PC-9 (cell line): ENCODE measurements around the gene CAPG. TPM values are rescaled to one million over a fixed set of nuclear protein-coding genes. Genes with fewer than 3 reads are reported as not detected.

Source experiments
- BruUV-seq: library from RNA; stranded (reverse); fragments of 400-500 nt; replicated peaks from 2 replicates; lab custom pipeline; 2021; lab: Mats Ljungman, UMichigan
- CTCF ChIA-PET: fragments of 300-600 bp; sonication (Branson Sonifier 250); formaldehyde crosslinking; loops from one replicate; lab custom pipeline; 2022; ENCODE audit warnings: antibody characterized with exemption; lab: Charles Lee
- POLR2A ChIA-PET: fragments of 300-600 bp; sonication (Branson Sonifier 250); formaldehyde crosslinking; loops from one replicate; lab custom pipeline; 2022; ENCODE audit warnings: antibody characterized with exemption; ENCODE audit not compliant: unreplicated experiment; lab: Charles Lee
- DNase-seq, 2 experiments: peaks; one replicate each; pipeline versions ENCODE4 v3.0.0 to v3.0.0-alpha.2; 2015 to 2022; ENCODE audit warnings: mixed read lengths in 1 of 2
- H2AFZ ChIP-seq: fragments of 200-600 bp; sonication (generic); 2 replicates; pipeline ENCODE4 v1.8.1; 2017; ENCODE audit warnings: antibody characterized with exemption
- H3F3A ChIP-seq: fragments of 200-600 bp; sonication (generic); 2 replicates; pipeline ENCODE4 v1.8.1; 2017; ENCODE audit warnings: antibody characterized with exemption, mild to moderate bottlenecking, low read depth; ENCODE audit not compliant: insufficient read depth
- H3K27ac ChIP-seq: fragments of 200-600 bp; sonication (generic); 2 replicates; pipeline ENCODE4 v1.6.1; 2016; ENCODE audit warnings: mixed run types
- H3K27me3 ChIP-seq: fragments of 200-600 bp; sonication (generic); 2 replicates; pipeline ENCODE4 v1.6.1; 2016; ENCODE audit warnings: low read depth, mixed run types; ENCODE audit not compliant: insufficient read depth
- H3K36me3 ChIP-seq: fragments of 200-600 bp; sonication (generic); 2 replicates; pipeline ENCODE4 v1.6.1; 2016; ENCODE audit warnings: low read depth, mixed run types
- H3K4me1 ChIP-seq: fragments of 200-600 bp; sonication (generic); replicated peaks from 2 replicates; pipeline ENCODE4 v1.6.1; 2016; ENCODE audit warnings: mixed run types; ENCODE audit not compliant: insufficient read depth
- H3K4me2 ChIP-seq: fragments of 200-600 bp; sonication (generic); 2 replicates; pipeline ENCODE4 v1.6.1; 2017; ENCODE audit warnings: mixed run types
- H3K4me3 ChIP-seq: fragments of 200-600 bp; sonication (generic); 2 replicates; pipeline ENCODE4 v1.6.1; 2016; ENCODE audit warnings: mixed run types
- H3K79me2 ChIP-seq: fragments of 200-600 bp; sonication (generic); 2 replicates; pipeline ENCODE4 v1.6.1; 2017; ENCODE audit warnings: low read depth, mixed run types
- H3K9me2 ChIP-seq: fragments of 200-600 bp; sonication (generic); 2 replicates; pipeline ENCODE4 v1.8.1; 2017; ENCODE audit warnings: mild to moderate bottlenecking; ENCODE audit not compliant: insufficient read depth
- H3K9me3 ChIP-seq: fragments of 200-600 bp; sonication (generic); 2 replicates; pipeline ENCODE4 v1.8.1; 2016; ENCODE audit warnings: low read depth; ENCODE audit not compliant: insufficient read depth
- H4K20me1 ChIP-seq: fragments of 200-600 bp; sonication (generic); 2 replicates; pipeline ENCODE4 v1.8.1; 2017; ENCODE audit not compliant: insufficient read depth
- EZH2 ChIP-seq: fragments of 200-600 bp; sonication (generic); IDR thresholded peaks from 2 replicates; pipeline ENCODE4 v1.8.0; 2017; ENCODE audit warnings: antibody characterized with exemption, low read depth
- intact Hi-C: fragments of 100-400 bp; cut with micrococcal nuclease; formaldehyde crosslinking; loops from one replicate; pipeline ENCODE4 v1.10.0; 2022; ENCODE audit not compliant: unreplicated experiment
- total RNA-seq: library from RNA; stranded (reverse); gene quantifications from 2 replicates; pipeline ENCODE4 v1.2.3, GENCODE V29; 2021
- TF ChIP-seq, protein P1 (sequence below): fragments of 200-600 bp; sonication (generic); conservative IDR thresholded peaks from 2 replicates; pipeline ENCODE4 v1.6.1; 2017; ENCODE audit warnings: mixed run types, antibody characterized with exemption, mild to moderate bottlenecking, moderate library complexity

Gene CAPG
- total RNA-seq, 1 experiment from 2014 or later, result 417 TPM

DNA sequence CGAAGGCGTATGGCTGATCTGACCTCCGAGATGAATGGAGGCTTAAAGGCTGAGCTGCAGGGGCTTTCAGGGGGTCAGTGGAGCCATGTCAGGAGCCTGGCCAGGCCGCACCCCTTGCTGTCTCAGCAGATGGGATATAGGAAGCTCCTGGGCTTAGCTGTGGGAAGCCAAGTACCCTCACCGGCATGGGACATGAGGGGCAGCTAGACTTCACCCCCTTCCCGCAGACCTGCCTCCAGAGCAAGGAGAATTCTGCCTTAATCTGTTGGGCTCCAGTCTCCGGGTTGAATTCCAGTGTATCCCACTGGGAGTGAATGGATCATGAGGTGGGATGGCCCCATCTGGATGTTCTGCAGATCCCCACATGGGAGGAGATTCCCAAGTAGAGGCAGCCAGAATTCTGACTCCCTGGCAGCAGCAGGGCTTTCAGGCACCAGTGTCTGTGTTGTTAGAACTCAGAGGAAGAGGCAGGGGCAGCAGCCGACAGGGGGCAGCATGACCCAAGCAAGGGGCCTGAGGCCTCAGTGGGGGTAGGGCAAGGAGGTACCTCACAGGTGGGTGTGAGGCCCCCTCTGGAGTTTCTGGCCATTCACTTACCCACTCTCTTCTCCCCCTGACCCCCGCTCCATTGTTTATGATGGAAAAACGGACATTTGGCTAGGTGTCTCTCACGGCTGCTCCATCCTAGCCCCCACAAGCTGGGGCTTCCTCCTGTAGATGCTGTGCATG, 19.1 kb downstream of the CAPG start:
- DNase-seq, result peak in 1 of 2 experiments; percentile 65
- Histone ChIP-seq H3K4me3 (no peak overlapping the region), H3K79me2 (no peaks in the 10 kb centered on the region), H3K27me3 (no peaks in the 10 kb centered on the region), H3K27ac (no peak overlapping the region), H2AFZ (no peak overlapping the region), H3K4me1 (peaks cover 9% of the 10 kb centered on the region), H3F3A (peaks cover 10% of the 10 kb centered on the region), H3K4me2 (no peak overlapping the region), H3K9me2 (no peaks in the 10 kb centered on the region), H3K9me3 (no peaks in the 10 kb centered on the region), H3K36me3 (peaks cover 10% of the 10 kb centered on the region; the same call in 1 of the 2 replicates), H4K20me1 (no peaks in the 10 kb centered on the region)
- ChIA-PET POLR2A (no interaction called here), CTCF (interaction anchor here (0.6 to 0.9 kb wide), 2 partner anchors 21 to 148 kb away, joined by 3 to 8 read pairs; partner anchors contain the start of gene MAT2A)
- BruUV-seq, result no TSS peak
- TF ChIP-seq EZH2, result no peak
- TF ChIP-seq, protein P1, sequence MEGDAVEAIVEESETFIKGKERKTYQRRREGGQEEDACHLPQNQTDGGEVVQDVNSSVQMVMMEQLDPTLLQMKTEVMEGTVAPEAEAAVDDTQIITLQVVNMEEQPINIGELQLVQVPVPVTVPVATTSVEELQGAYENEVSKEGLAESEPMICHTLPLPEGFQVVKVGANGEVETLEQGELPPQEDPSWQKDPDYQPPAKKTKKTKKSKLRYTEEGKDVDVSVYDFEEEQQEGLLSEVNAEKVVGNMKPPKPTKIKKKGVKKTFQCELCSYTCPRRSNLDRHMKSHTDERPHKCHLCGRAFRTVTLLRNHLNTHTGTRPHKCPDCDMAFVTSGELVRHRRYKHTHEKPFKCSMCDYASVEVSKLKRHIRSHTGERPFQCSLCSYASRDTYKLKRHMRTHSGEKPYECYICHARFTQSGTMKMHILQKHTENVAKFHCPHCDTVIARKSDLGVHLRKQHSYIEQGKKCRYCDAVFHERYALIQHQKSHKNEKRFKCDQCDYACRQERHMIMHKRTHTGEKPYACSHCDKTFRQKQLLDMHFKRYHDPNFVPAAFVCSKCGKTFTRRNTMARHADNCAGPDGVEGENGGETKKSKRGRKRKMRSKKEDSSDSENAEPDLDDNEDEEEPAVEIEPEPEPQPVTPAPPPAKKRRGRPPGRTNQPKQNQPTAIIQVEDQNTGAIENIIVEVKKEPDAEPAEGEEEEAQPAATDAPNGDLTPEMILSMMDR, result peak; percentile 77
- intact Hi-C loops, result loop anchor here (1.0 kb wide), 1 partner anchor 161 kb away; no protein-coding TSS in a partner anchor

- POLR2A ChIA-PET, result no interaction called here
- Histone ChIP-seq H2AFZ (no peak overlapping the region), H3F3A (peaks cover 5% of the 10 kb centered on the region; the same call in 1 of the 2 replicates), H3K36me3 (no peaks in the 10 kb centered on the region; the same call in 1 of the 2 replicates), H3K4me1 (no peaks in the 10 kb centered on the region), H3K9me3 (no peaks in the 10 kb centered on the region), H3K4me3 (no peak overlapping the region), H4K20me1 (no peaks in the 10 kb centered on the region), H3K27ac (no peak overlapping the region), H3K4me2 (no peak overlapping the region), H3K27me3 (no peaks in the 10 kb centered on the region), H3K79me2 (no peaks in the 10 kb centered on the region), H3K9me2 (no peaks in the 10 kb centered on the region)
- no peak for TF ChIP-seq EZH2
- TF ChIP-seq, protein P1, result no peak
- BruUV-seq, result no TSS peak
- intact Hi-C loops, result no loop called here
- CTCF ChIA-PET, result no interaction called here
- no peak for DNase-seq
These were observed 21.2 kb downstream of the CAPG start for GRCh38 chr2:85388878-85389538.

- H3K4me1 ChIP-seq, result peaks cover 9% of the 10 kb centered on the region
- H3K79me2 ChIP-seq, result no peaks in the 10 kb centered on the region
- TF ChIP-seq, protein P1, result no peak
- no peak for TF ChIP-seq EZH2
- intact Hi-C loops, result no loop called here
- H3K9me3 ChIP-seq, result no peaks in the 10 kb centered on the region
- H3F3A ChIP-seq, result peaks cover 7% of the 10 kb centered on the region; the same call in 1 of the 2 replicates
- no peaks in the 10 kb centered on the region for H3K9me2 ChIP-seq
- H3K4me2 ChIP-seq, result no peak overlapping the region
- H4K20me1 ChIP-seq, result no peaks in the 10 kb centered on the region
- BruUV-seq, result no TSS peak
- no peak for DNase-seq
- H3K27ac ChIP-seq, result no peak overlapping the region
- H3K36me3 ChIP-seq, result no peaks in the 10 kb centered on the region; the same call in 1 of the 2 replicates
- POLR2A ChIA-PET, result interaction anchor here (0.6 to 0.7 kb wide), 2 partner anchors 20 to 66 kb away, joined by 3 to 8 read pairs; no protein-coding TSS in a partner anchor
- no peak overlapping the region for H2AFZ ChIP-seq
- H3K27me3 ChIP-seq, result no peaks in the 10 kb centered on the region
- H3K4me3 ChIP-seq, result no peak overlapping the region
- CTCF ChIA-PET, result no interaction called here
These were observed 22.4 kb downstream of the CAPG start for GRCh38 chr2:85387754-85388153.
